Femur (tissue), 1 donor: Measurements from ENCODE around the gene ALG8.

Experiments
- DNase-seq: peaks from one replicate; pipeline ENCODE4 v3.0.0-alpha.2; 2017

ALG8 gene

DNA sequence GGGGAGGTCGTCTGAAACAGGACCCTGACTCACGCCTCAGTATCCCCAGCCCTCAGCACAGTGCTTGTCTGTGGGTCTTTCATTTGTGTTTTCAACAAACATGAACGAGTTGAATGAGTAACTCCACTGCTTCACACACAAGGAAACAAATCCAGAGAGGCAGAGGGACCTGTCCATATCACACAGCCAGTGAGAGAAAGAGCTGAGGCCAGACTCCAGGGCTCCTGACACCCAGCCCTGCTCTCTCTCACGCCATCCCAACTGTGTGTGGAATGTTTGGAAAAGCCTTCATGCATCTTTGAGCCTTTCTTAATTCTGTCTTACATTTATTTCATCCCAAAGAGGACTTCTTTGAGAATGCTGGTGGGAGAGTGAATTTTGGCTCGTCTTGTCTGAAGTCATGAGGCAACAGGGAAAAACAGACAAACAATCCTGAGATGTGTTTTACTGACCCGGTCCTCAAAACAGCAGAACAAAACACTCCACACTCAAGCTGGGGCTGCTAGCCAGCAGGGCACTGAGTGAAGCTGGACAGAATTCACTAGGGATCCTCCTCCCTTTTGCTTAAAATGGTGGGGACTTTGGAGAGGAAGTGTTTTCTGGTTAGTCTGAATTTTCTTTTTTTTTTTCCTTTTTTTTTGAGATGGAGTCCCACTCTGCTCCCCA is 19.7 kb upstream of the ALG8 start:
- DNase-seq = no peak

DNA sequence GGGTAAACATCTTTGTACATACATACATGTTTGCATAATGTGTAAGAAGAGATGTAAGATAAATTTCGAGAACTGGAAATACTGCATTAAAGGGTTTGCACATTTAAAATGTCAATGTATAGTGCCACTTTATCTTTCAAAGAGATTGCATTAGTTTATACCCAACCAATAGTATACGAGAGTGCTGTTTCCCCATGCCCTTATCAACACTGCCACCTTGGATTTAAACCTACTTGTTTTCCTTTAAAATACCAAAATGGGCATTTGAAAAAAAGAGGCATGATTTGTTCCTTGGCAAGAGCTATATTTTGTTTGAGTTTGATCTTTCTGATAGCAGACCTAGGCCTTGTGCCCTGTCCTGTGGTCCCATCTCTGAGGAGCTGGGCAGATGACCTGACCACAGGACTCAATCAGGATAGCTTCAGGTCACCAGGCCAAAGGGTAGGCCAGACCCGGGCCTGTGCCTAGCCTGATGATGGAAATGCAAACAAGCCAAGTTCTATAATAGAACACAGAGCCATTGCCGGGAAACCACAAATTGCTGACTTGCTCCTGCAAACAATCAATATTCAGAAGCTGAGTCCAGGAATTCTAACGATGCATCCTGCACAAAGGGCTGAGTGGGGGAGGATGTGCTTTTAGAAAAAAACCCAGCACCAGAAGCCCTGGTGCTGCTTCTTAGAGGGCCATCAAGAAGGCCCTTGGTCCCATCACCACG is 16.9 kb upstream of the ALG8 start:
- no peak for DNase-seq

DNA sequence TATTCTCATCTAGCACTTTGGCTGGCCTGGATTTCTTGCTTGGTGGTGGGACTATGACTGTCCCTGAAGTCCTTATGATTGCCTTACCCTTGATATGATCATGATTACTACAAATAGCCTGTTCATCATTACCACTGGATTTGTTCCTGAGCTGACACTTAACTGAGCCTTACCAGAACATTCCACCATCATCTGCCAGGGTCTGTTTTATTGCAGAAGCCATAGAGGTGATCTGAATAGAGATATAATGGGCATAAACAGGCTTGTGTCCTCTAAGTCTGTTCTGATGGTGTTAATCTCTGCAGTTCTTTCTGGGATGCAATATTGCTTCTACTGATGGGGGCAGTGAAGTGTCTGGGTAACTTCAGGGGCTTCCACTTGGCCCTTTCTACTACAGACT is 12.4 kb upstream of the ALG8 start:
- DNase-seq = no peak

DNA sequence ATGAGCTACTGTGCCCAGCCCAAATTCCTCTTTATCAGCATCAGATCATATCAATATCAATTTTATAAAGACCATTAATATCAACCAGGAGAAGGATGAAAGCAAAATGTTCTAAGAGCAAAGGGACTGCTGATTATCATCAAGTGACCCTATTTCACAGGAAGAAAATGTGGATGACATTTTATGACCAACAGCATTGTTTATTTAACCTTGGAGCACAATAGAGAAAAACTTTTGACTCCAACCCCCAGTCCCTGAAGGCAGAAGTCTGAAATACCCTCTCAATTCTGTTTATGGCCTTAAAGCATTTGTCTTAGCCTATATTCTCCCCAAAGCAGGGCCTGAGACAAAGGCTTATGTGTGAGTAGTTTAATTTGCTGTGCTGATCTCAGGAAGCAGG is 11.3 kb upstream of the ALG8 start:
- no peak for DNase-seq

DNA sequence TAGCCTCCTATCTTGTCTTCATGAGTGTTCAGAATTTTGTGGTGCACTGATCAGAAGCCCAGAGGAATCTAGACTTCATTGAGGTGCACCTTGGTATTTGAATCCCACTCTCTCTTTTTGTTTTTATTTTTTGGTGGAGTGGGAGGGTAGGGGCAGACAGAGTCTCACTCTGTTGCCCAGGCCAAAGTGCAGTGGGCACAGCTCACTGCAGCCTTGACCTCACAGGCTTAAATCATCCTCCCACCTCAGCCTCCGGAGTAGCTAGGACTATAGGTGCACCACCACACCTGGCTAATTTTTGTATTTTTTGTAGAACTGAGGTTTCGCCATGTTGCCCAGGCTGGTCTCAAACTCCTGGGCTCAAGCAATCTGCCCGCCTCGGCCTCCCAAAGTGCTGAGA is 10.9 kb upstream of the ALG8 start:
- no peak for DNase-seq

DNA sequence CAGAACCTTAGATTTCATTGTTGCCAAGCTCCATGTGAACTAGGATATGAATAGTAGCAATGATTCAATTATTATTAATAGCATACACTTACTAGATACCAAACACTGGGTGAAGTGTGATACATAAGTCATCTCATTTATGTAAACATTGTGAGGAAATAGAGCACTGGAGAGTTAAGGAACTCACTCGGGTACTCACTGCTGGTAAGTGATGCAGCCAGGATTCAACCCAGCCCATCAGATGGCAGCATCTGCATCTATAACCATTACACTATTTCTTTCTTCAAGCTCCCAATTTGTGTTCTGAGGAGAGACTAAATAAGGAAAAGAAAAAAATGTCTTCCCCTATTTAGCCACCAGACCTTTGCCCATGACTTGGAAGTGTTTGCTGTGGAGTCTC is 10.2 kb upstream of the ALG8 start:
- DNase-seq = no peak

DNA sequence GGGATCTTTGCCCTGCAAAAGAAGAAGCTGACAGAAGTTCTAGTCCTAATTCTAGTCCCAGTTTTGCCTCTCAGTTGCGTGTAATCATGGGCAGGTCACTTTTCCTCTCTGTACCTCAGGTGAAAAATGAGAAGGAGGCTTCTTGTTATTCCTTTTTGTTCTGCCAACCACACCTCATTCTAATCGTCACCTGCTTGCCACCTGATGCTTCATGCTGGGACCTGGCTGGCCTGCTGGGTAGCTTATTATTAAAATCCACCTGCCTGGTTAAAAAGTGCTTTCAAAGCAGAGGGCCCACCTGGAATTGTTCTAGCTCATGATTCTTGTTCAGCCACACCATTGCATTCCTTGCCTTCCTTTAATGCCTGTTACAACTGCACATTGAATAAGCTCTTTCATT is 8.4 kb upstream of the ALG8 start:
- DNase-seq = no peak

DNA sequence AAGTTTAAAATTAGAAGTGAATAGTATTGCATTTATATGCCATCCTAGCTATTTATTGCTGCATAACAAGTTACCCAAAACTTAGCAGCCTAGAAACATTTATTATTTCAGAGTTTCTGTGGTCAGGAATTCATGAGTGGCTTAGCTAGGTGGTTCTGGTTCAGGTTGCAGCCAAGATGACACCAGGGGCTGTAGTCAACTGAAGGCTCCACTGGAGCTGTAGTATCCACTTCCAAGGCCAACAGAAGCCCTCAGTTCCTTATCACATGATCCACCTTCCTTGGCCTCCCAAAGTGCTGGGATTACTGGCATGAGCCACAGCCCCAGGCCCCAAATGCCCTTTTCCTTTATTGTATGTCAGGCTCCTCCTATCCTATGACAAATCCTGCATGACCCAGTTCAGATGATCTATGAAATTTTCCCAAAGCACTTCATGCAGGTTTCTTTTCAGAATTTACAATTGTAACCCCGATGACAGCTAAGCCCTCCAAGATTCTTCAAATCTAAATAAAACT is 6.1 kb upstream of the ALG8 start:
- no peak for DNase-seq

DNA sequence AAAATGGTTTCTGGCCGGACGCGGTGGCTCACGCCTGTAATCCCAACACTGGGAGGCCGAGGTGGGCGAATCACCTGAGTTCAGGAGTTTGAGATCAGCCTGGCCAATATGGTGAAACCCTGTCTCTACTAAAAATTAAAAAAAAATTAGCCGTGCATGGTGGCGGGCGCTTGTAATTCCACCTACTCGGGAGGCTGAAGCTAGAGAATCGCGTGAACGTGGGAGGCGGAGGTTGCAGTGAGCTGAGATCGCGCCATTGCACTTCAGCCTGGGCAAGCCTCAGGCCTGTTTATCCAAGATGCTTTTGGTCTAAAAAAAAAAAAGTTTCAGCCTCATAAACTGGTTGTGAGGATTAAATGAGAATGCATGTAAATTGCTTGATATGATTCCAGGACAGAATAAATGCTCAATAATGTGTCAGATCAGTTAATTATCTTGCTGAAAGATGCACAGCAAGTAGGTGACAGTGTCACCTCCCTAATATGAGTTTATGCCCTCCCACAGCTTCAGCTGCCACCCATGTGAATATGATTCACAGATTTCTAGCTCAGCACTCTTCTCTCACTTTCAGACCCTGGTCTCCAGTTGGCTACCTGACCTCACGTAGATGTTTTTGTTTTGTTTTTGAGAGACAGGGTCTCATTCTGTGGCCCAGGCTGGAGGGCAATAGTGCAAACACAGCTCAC is 1.1 kb upstream of the ALG8 start:
- DNase-seq = no peak

DNA sequence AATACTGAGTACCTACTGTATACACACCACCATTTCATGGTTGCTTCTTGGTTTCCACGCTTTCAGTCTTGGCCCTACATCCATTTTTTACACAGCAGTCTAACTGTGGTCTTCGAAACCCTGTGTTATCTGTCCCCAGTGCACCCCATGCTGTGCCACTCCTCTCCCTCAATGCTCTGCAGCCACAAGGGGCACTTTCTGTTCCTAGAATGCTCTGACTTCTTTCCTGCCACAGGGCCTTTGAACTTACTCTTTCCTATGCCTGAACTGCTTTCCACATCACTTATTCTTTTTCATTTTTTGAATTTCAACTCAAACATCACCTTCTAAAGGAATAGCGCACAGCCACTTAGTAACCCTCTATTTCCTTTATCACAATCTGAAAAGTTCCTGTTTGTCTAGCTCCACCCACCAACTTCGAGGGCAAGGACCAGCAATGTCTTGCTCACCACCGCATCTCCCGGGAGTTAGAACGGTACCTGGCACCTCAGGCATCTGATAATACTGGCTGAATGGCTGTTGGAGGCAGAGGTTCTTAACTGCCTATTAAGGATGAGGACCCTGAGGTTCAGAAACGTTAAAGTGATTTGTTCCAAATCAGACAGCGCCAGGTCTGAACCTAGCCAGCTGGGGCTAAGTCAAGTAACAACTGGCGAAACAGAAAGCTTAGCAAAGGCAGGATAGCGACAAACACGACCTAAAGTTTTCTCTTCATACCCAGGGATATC is 568 bp downstream of the ALG8 start:
- no peak for DNase-seq

DNA sequence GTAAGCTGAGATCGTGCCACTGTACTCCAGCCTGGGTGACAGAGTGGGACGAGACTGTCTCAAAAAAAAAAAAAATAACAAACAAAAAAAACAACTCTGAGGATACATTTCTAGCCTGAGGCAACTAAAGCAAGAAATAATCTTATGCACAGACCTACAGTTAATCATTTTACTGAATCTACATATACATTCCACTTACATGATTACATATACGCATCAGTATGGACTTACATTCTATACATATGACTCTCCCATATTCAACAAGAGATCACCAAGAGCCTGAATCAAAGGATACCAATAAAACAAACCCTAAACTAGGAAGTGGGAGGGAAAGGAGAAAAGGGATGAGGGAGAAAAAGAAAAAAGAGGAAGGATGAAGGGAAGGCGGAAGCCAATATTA is 1.1 kb downstream of the ALG8 start:
- no peak for DNase-seq

DNA sequence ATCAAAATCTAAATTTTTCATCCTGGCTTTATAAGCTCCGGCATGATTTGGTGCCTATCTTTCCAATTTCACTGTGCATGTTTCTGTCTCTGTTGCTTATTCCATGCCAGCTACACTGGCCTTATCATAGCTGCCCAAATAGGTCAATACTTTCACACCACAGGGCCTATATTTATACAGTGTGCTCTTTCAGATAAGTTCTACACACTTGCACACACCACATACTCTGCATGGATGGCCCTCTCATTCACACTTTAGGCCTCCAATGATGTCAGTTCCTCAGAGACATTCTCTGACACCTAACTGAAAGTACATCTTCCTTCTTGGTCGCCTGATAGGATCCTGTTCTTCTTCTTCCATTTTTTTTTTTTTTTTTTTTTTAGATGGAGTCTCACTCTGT is 7.0 kb downstream of the ALG8 start:
- DNase-seq = no peak

DNA sequence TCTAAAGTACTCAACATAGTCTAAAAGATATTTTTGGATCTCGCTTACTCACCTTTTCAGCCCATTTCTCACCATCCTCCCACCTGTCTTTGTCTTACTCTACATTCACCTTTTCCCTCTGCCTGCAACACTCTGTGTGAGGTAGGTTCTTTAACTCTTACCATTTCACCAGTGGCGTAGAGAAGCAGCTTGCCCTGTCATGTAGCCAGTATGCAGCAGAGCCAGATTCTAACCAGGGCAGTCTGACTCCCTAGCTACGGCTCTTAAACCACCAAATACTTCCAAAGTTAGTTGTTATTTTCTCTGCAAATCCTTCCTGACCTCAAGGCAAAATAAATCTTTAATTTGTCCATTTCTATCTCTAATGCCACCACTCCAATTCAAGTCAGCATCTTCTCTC is 7.5 kb downstream of the ALG8 start:
- DNase-seq = no peak

DNA sequence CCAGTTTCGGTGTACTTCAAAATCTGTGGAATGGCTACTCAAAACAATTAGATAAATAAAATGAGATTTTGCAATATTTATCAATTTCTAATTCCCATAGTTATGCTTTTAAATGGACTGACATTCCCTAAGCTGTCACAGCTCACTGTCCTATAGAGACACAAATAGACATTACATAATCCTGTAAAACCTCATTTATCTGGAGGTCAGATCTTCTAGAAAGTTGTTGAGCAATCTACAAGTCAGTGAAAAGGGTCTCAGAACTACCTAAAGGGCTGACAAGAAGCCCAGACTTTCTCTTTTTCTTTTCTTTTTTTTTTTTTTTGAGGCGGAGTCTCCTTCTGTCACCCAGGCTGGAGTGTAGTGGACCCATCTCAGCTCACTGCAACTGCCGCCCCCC is 12.0 kb downstream of the ALG8 start:
- DNase-seq = no peak

DNA sequence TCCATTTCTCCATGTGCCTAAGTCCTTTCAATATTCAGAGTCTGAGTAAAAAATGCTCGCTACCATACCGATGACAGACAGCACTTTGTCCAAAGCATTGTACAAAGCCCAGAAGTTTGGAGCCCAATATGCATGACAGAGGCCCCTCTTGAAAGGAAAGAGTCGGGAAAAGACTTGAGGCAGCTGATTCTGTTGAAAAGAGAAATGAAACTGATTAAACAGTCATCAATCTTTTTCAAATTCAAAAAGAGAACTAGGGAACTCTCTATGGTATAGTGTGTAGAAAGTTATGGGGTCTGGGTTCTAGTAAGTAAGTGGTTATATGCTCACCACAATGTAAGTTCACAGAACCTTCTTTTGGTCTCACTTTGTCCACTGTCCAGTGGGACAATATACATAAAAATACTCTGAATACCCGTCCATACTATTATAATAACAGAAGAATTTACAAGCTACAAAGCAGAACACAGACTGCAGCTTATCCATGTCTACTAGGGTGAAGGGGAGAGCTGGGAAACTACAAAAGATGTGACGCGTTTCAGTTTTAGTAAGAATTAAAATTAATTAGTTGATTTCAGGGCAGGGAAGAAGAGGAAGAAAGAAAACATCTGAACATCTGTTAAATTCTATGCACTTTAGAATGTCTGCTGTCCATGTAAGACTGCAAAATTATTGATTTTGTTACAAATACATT is 26.7 kb downstream of the ALG8 start:
- no peak for DNase-seq

DNA sequence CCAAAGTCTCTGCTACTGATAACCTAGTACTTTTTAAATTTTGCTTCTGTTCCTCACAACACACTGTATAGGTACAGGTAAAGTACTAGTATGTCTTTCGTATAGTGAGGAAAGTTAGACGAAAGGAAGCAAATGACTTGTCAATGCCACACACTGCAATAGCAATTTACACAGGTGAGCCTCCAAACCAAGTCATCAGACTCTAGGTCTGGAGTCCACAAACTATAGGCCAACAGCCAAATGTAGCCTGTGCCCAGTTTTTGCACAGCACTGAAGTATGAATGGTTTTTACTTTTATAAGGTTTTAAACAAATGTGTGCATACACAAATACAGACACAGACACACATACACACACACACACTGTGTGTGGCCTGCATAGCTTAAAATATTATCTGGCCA is 28.1 kb downstream of the ALG8 start:
- no peak for DNase-seq

DNA sequence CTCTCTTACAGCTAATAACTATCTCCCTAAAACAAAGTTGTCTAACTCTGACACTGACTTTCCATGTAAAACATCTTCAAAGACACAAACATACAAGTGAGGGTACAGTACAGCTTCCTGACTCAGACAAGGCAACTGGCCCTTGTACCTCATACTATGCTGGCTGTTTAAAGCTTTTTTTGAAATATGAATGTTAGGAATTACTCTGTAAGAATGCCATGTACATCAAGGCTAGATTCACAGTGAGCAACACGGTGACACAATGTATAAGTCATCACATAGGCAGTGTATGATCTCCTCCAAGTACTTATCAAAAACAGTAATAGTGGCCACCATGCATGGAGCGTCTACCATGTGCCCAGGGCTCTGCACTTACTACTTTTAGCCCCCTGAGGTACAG is 28.6 kb downstream of the ALG8 start:
- no peak for DNase-seq

DNA sequence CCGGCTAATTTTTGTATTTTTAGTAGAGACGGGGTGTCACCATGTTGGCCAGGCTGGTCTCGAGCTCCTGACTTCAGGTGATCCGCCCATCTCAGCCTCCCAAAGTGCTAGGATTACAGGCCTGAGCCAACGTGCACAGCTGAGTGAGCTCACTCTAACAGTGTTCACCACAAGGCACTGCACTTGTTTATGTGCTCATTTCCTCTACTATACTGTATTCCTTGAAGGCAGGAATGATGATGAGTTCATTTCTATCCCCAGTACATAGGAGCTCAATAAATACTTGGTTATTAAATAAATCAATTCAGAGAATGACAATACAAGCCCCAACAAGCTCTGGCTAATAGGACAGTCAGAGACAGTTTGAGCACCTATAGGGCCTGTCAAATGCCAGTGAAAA is 29.1 kb downstream of the ALG8 start:
- DNase-seq = no peak

DNA sequence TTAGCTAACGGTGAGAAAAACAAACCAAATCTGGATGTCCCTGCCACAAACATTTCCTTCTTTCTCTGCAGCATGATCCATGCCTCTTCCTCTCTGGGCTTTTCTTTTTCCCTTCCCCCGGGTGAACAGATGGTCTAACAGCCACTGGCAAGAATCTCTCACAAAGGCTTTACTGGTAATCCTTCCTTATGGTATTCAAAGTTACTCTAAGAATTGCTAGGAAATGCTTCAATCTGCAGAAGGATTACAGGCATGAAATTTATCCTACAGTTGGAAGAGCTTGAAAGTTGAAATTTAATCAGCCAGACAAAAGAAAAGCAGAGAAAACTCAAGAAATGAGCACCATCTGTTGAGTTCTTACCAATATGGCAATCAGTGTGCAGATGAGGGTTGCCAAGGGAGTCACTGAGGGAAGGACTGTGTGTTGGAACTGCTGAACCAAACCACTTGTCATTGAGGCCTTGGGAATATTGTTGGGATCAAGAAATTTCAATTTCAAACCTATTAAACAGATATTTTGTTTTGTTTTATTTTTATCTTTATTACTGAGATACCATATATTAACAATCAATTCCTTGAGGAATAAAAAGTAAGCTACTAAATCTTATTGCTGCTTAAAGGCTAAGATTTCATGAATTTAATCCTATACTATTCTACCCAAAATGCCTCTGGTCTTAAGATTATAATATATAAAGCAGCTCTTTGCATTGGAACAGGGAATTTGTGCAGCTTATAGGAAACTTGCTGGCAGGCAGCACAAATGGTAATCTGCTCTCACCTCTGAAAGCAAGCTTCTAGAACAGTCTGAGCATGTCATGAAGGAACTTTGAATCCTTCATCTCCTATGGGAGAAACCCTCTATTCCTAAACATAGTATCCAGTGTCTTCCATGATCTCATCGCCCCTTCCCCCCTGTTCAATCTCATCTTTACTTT is 30.1 kb downstream of the ALG8 start:
- DNase-seq = no peak

DNA sequence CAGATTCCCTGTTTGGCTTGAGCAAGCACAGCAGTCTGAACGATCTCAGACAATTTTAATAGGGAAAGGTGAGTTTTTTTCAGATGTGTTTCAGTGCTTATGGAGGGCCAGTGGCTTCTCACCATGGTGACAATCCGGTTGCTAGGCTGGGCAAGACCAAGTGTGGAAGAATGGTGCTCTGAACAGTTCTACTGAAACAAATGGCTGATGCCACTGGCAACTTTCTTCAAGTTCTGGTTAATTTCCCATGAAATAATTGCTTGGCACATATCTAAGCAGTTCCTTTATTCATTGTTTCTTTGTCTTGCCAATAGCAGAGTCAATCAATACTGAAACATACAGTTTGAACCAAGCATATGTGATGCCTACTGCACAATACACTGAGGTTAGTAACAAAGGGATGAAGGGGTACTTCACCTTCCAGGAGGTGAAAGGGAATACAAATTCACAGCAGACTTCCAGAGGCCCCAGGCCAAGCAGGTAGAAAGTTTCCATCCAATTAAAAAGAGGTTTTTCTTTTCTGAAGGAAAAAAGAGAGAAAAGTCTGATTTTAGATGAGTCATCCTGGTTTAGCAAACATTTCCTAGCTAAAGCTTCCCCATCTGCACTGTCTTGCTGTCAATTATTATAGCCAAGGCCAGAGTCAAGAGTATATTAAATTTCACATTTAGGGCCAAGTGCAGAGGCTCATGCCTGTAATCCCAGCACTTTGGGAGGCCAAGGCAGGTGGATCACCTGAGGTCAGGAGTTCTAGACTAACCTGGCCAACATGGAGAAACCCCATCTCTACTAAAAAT is 38.6 kb downstream of the ALG8 start:
- DNase-seq = no peak

DNA sequence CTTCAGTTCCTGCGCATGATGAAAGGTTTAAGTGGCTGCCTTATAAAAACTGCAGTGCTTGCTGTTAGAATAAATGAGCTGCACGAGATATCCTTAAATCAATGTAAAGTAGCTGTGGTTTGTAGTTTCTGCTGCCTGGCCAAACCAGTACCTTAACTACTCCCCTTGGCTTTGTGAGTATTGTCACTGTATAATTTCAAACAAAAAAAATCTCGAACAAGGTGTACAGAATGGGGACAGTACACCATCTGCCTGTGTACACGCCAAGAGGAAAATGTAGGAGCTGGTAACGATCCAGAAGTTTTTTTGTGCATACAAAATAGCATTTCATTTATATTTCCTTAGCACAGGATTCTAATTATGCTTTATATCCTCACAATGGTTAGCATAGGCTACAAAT is 39.2 kb downstream of the ALG8 start:
- DNase-seq = no peak
